CD8-positive, alpha-beta memory T cell (primary cell): ENCODE results near the gene AGXT. TPM values are rescaled to one million over a fixed set of nuclear protein-coding genes. Genes with fewer than 3 reads are reported as not detected.

Experiments
- CTCF ChIA-PET: fragments of 350-600 bp; sonication (Branson Sonifier 250); formaldehyde crosslinking; loops from one replicate; lab custom pipeline; 2021; ENCODE audit warnings: antibody characterized with exemption; lab: Charles Lee
- POLR2A ChIA-PET: fragments of 350-600 bp; sonication (Branson Sonifier 250); formaldehyde crosslinking; loops from one replicate; lab custom pipeline; 2021; ENCODE audit warnings: antibody characterized with exemption; lab: Charles Lee
- DNase-seq, 5 donors: peaks; one replicate each; pipeline versions ENCODE4 v3.0.0 to v3.0.0-alpha.2; 2020 to 2022; ENCODE audit warnings: mixed read lengths in 1 of 5
- H3K27ac ChIP-seq: one replicate; pipeline ENCODE4 v1.7.0; 2013; ENCODE audit warnings: low read depth, mild to moderate bottlenecking, low read length, moderate library complexity
- H3K27me3 ChIP-seq: 2 replicates; pipeline ENCODE4 v1.7.0; 2013; ENCODE audit warnings: low read length, mild to moderate bottlenecking; ENCODE audit not compliant: insufficient read depth, poor library complexity, severe bottlenecking
- H3K36me3 ChIP-seq: 2 replicates; pipeline ENCODE4 v1.7.0; 2013; ENCODE audit warnings: mild to moderate bottlenecking, low read length, moderate library complexity; ENCODE audit not compliant: insufficient read depth
- H3K4me1 ChIP-seq: 2 replicates; pipeline ENCODE4 v1.7.0; 2013; ENCODE audit warnings: mild to moderate bottlenecking, low read length, moderate library complexity; ENCODE audit not compliant: insufficient read depth
- H3K4me3 ChIP-seq: 2 replicates; pipeline ENCODE4 v1.7.0; 2013; ENCODE audit warnings: mild to moderate bottlenecking, low read length
- H3K9me3 ChIP-seq: 2 replicates; pipeline ENCODE4 v1.7.0; 2013; ENCODE audit warnings: mild to moderate bottlenecking, low read length
- H3K27ac Mint-ChIP-seq, 8 donors: one replicate each; pipeline ENCODE4 v1.8.0; 2020 to 2021; ENCODE audit warnings: mixed read lengths in 8 of 8, mild to moderate bottlenecking in 6 of 8, inconsistent platforms in 3 of 8, moderate library complexity in 3 of 8
- H3K27me3 Mint-ChIP-seq, 2 donors: one replicate each; pipeline ENCODE4 v1.8.0; 2020 to 2021; ENCODE audit warnings: mixed read lengths in 2 of 2, mild to moderate bottlenecking in 1 of 2, moderate library complexity in 1 of 2
- H3K36me3 Mint-ChIP-seq, 3 donors: one replicate each; pipeline ENCODE4 v1.8.0; 2020 to 2021; ENCODE audit warnings: mixed read lengths in 3 of 3, inconsistent platforms in 1 of 3, mild to moderate bottlenecking in 1 of 3
- H3K4me1 Mint-ChIP-seq, 3 donors: one replicate each; pipeline ENCODE4 v1.8.0; 2020 to 2021; ENCODE audit warnings: mixed read lengths in 3 of 3, inconsistent platforms in 1 of 3, mild to moderate bottlenecking in 1 of 3
- H3K4me3 Mint-ChIP-seq, 7 donors: one replicate each; pipeline ENCODE4 v1.8.0; 2020 to 2021; ENCODE audit warnings: mixed read lengths in 7 of 7, mild to moderate bottlenecking in 6 of 7, moderate library complexity in 4 of 7, inconsistent platforms in 2 of 7
- H3K9me3 Mint-ChIP-seq, 5 donors: one replicate each; pipeline ENCODE4 v1.8.0; 2020 to 2022; ENCODE audit warnings: mixed read lengths in 5 of 5, mild to moderate bottlenecking in 3 of 5, moderate library complexity in 2 of 5, inconsistent platforms in 1 of 5
- polyA plus RNA-seq: library from polyadenylated mRNA; unstranded; fragments of 300-500 nt; fragmentation: Illumina TruSeq; gene quantifications from one replicate; pipeline ENCODE4 v1.2.3, GENCODE V29; 2021
- total RNA-seq, 2 experiments: library from RNA; stranded (reverse); gene quantifications; one replicate each; pipeline ENCODE4 v1.2.3, GENCODE V29; 2021

The AGXT gene
- total and polyA plus RNA-seq, 3 experiments from 2014 or later: not detected

DNA sequence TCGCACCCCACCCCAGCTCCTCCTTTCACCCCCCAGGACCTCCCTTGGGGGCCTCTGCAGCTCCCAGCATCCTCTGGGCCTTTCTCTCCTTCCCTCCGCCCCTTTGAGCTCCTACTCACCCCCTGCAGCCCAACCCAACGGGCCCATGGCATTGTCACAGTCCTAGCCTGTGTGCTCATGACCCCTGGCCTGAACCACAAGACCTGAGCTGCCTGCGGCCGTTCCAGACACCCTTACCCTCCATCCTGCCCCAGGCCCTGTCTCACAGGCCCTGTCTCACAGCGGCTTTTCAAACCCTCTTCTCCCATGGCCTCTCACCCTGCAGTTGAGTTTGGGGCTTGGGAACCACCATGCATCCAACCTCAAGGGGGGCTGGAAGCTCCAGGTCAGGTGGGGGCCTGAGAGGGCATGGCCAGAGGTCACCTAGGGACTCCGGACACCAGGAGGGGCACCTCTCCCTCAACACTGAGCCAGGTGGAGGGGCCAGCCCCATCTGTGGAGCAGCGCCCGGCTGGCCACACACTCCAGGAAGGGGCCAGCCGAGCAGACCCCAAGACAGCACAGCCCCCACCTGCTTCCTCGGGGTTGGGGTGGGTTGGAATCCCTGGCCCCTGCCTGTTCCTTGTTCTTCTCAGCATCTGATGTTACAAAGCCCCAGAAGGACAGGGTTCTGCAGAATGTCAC, 20.4 kb downstream of the AGXT start:
- Mint-ChIP-seq H3K4me1 (no peaks in the 10 kb centered on the region), H3K4me3 (no peak overlapping the region), H3K36me3 (no peaks in the 10 kb centered on the region), H3K9me3 (no peaks in the 10 kb centered on the region), H3K27ac (no peak overlapping the region), H3K27me3 (peaks cover 0 to 8% of the 10 kb centered on the region in 2 donors)
- no peaks in the 10 kb centered on the region for H3K9me3 ChIP-seq
- DNase-seq: no peak
- H3K27me3 ChIP-seq: no peaks in the 10 kb centered on the region
- POLR2A ChIA-PET: no interaction called here
- H3K36me3 ChIP-seq: no peaks in the 10 kb centered on the region
- no peaks in the 10 kb centered on the region for H3K4me1 ChIP-seq
- CTCF ChIA-PET: no interaction called here
- no peak overlapping the region for H3K27ac ChIP-seq
- H3K4me3 ChIP-seq: no peak overlapping the region

DNA sequence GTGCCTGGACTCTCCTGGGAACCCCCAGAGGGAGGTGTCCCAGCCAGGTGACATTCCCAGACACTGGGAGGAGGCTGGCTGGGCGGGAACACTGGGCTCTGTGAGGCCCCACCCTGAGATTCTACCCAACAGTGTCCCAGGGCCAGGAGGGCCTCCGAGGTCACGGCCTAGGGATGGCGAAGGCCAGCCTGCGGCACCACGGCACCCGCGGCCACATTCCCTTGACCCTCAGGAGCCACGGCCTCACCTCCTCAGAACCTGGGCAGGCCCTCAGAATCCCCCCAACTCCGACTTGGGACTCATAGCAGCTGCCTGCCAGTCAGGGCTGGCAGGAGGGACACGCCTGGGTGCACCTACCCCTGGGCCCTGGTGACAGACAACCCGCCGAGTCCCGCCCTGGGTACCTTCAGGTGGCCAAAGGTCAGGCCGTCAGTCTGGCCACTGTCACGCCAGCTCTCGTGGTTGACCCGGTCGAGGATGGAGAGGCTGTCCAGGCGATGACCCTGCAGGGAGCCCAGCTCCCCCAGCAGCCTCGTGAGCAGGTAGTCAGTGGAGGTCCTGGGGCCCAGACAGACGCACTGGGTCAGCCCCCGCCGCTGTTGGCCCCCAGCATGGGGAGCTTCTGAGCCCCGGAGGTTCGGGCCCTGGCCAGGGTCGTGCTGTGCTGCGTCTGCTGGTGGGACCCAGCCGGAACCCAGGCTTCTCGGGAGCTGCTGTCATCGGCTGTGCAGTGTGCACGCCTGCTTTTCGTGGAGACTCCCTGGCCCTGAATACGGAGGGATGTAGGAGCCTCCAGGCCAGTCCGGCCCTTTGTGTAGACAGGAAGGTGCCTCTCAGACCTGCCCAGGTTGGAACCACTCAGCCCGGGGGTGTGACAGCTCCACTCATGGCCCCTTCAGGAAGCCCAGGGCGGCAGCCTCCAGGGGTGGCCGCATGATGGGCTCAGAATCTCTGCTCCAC, 21.3 kb downstream of the AGXT start:
- Mint-ChIP-seq H3K4me3 (no peak overlapping the region), H3K36me3 (no peaks in the 10 kb centered on the region), H3K4me1 (no peaks in the 10 kb centered on the region), H3K27me3 (peaks cover 0 to 6% of the 10 kb centered on the region in 2 donors), H3K9me3 (no peaks in the 10 kb centered on the region), H3K27ac (no peak overlapping the region)
- no peak overlapping the region for H3K4me3 ChIP-seq
- H3K36me3 ChIP-seq: no peaks in the 10 kb centered on the region
- ChIA-PET POLR2A (no interaction called here), CTCF (no interaction called here)
- H3K4me1 ChIP-seq: no peaks in the 10 kb centered on the region
- H3K27ac ChIP-seq: no peak overlapping the region
- no peaks in the 10 kb centered on the region for H3K9me3 ChIP-seq
- no peaks in the 10 kb centered on the region for H3K27me3 ChIP-seq
- no peak for DNase-seq

DNA sequence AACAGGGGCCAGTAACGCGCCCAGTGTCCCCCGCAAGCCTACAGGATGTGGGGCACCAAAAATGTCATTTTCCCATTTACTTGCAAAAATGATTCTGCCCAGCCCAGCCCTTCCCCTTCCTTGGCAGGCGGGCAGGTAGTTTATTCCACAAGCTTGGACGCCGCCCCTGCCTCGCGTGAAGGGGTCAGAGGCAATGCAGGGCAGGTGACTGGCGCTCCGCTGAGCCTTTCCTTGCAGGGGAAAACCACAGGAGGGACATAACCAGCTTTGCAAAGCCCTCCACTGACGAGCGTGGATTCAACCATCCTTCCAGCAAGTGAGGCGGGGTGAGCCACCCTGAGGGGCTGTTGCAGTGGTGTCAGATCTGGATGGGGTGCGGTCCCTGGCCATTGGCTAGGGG, 22.1 kb downstream of the AGXT start:
- no peaks in the 10 kb centered on the region for H3K4me1 ChIP-seq
- no peaks in the 10 kb centered on the region for H3K36me3 ChIP-seq
- no peaks in the 10 kb centered on the region for H3K27me3 ChIP-seq
- no peak overlapping the region for H3K27ac ChIP-seq
- CTCF ChIA-PET: interaction anchor here (1.5 kb wide), 1 partner anchor 24 kb away, joined by 5 read pairs; no protein-coding TSS in a partner anchor
- H3K4me3 ChIP-seq: no peak overlapping the region
- no peak for DNase-seq
- Mint-ChIP-seq H3K4me1 (no peaks in the 10 kb centered on the region), H3K27me3 (peaks cover 0 to 6% of the 10 kb centered on the region in 2 donors), H3K9me3 (no peaks in the 10 kb centered on the region), H3K36me3 (no peaks in the 10 kb centered on the region), H3K4me3 (no peak overlapping the region), H3K27ac (no peak overlapping the region)
- POLR2A ChIA-PET: no interaction called here
- no peaks in the 10 kb centered on the region for H3K9me3 ChIP-seq

DNA sequence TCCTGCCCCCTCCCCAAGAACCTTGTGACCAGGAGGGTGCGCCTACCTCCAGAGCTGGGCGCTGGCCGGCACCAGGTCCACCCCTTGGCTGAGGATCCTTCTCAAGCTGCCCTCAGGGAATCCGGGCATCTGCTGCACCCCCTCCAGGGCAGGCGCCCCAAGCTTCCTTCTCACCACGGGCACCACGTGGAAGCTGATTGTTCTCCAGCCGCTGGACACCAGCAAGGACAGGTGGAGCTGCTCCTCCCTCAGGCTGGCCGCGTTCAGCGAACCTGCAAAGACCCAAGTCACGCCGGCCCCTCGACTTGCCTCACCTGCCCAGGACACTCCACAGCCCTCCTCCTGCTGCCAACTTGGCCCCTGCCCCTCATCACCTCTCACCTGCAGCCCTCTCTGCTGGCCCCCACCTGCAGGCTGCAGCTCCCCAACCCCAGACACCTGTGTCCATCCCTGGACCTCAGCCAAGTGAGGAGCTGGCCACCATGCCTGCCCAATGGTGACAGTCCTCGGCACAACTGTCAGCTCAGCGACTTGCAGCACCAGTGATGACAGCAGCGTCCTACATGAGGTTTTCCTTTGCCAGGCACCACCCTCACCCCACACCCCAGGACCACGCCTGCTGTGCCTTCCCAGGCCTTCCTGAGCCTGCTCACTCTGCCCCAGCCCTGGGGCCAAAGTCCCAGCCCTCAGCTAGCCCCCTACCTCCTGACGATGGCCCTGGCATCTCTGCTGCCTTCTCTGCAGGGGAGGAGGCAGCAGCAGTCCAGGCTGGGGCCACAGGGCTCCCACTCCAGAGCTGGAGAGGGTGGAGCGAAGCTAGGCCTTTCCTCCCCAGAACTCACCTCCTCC, 23.1 kb downstream of the AGXT start:
- Histone ChIP-seq H3K36me3 (no peaks in the 10 kb centered on the region), H3K4me1 (no peaks in the 10 kb centered on the region), H3K27me3 (no peaks in the 10 kb centered on the region), H3K27ac (no peak overlapping the region), H3K4me3 (no peak overlapping the region), H3K9me3 (no peaks in the 10 kb centered on the region)
- ChIA-PET POLR2A (no interaction called here), CTCF (interaction anchor here (0.5 to 1.5 kb wide), 2 partner anchors 23 to 328 kb away, joined by 3 to 5 read pairs; no protein-coding TSS in a partner anchor)
- Mint-ChIP-seq H3K9me3 (no peaks in the 10 kb centered on the region), H3K27ac (peak overlapping the region in 1 of 8 donors; percentile 77), H3K36me3 (no peaks in the 10 kb centered on the region), H3K27me3 (no peaks in the 10 kb centered on the region), H3K4me3 (no peak overlapping the region), H3K4me1 (no peaks in the 10 kb centered on the region)
- no peak for DNase-seq

DNA sequence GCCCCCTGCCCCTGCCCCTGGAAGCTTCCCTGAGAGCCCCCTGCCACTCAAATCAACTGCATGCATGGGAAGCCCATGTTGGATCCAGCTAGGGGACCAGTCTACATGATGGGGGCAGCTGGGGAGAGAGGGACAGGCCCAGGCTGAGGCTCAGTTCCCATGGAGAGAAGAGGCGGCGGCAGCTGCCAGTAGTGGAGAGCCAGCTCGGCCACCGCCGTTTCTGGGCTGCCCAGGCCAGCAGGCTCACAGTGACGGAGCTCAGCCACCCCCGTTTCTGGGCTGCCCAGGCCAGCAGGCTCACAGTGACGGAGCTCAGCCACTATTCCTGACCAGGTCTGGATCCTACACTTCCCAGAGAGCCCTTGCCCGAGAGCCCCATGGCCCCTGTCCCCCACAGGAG, 23.7 kb downstream of the AGXT start:
- Histone ChIP-seq H3K9me3 (no peaks in the 10 kb centered on the region), H3K36me3 (no peaks in the 10 kb centered on the region), H3K27me3 (no peaks in the 10 kb centered on the region), H3K4me1 (no peaks in the 10 kb centered on the region), H3K27ac (no peak overlapping the region), H3K4me3 (no peak overlapping the region)
- Mint-ChIP-seq H3K9me3 (no peaks in the 10 kb centered on the region), H3K4me1 (no peaks in the 10 kb centered on the region), H3K36me3 (no peaks in the 10 kb centered on the region), H3K27me3 (no peaks in the 10 kb centered on the region), H3K4me3 (no peak overlapping the region), H3K27ac (no peak overlapping the region)
- CTCF ChIA-PET: interaction anchor here (1.5 kb wide), 1 partner anchor 22 kb away, joined by 5 read pairs; no protein-coding TSS in a partner anchor
- DNase-seq: no peak
- POLR2A ChIA-PET: no interaction called here

DNA sequence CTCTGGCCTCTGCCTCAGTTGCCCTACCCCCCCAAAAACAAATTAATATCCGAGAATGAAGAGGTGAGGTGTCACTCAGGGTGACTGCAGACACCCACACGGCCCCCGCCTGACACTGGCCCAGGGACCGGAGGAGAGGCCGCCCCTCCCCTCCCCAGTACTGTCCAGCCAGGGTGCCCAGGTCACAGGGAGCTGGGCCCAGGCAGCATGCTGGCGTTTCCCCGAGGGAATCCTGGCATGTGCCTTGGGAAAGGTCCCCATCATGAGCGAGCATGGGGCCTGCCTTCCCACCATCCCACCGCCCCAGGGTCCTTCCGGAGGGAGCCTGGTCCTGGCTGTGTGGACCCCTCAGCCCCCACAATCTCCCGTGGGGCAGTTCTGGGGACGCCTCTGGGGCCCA, 24.3 kb downstream of the AGXT start:
- Histone ChIP-seq H3K4me3 (no peak overlapping the region), H3K27ac (no peak overlapping the region), H3K36me3 (no peaks in the 10 kb centered on the region), H3K27me3 (no peaks in the 10 kb centered on the region), H3K4me1 (no peaks in the 10 kb centered on the region), H3K9me3 (no peaks in the 10 kb centered on the region)
- no peaks in the 10 kb centered on the region for H3K9me3 Mint-ChIP-seq
- no peak overlapping the region for H3K4me3 Mint-ChIP-seq
- H3K4me1 Mint-ChIP-seq: no peaks in the 10 kb centered on the region
- H3K36me3 Mint-ChIP-seq: no peaks in the 10 kb centered on the region
- H3K27me3 Mint-ChIP-seq: no peaks in the 10 kb centered on the region
- CTCF ChIA-PET: no interaction called here
- DNase-seq: no peak
- no peak overlapping the region for H3K27ac Mint-ChIP-seq
- POLR2A ChIA-PET: no interaction called here

DNA sequence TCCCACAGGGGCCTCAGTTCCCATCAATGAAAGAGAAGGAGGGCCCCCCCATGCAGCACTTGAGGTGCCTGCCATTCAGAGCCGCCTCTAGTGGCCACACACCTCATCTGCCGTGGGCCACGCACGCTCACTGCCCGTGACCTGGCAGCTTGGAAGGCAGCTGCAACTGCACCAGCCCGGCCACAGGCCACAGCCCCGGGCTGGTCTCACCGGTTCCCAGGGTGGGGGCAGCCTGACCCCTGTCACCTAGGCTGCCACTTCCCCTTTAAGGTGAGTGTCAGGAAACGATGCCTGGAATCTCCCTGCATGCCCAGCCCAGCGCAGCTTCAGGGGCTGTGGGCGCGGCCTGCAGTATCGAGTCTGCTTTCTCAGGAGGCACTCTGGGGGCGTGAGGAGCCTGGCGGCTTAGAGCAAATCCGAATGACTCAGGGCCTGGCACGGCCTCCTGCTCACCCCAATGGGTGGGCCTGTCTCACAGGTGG, 24.8 kb downstream of the AGXT start:
- H3K36me3 Mint-ChIP-seq: no peaks in the 10 kb centered on the region
- no peaks in the 10 kb centered on the region for H3K9me3 ChIP-seq
- ChIA-PET POLR2A (no interaction called here), CTCF (no interaction called here)
- no peak overlapping the region for H3K4me3 Mint-ChIP-seq
- no peak overlapping the region for H3K27ac ChIP-seq
- H3K27me3 ChIP-seq: no peaks in the 10 kb centered on the region
- no peak for DNase-seq
- no peaks in the 10 kb centered on the region for H3K9me3 Mint-ChIP-seq
- no peak overlapping the region for H3K27ac Mint-ChIP-seq
- no peaks in the 10 kb centered on the region for H3K27me3 Mint-ChIP-seq
- no peaks in the 10 kb centered on the region for H3K4me1 ChIP-seq
- H3K36me3 ChIP-seq: no peaks in the 10 kb centered on the region
- H3K4me1 Mint-ChIP-seq: no peaks in the 10 kb centered on the region
- H3K4me3 ChIP-seq: no peak overlapping the region
